SK-N-SH treated with all-trans-retinoic acid at 6 μM for 48 hours (cell line): ENCODE results near the gene EIF4H.

ENCODE experiments used
- ARNTL ChIP-seq: fragments of 450-650 bp; formaldehyde crosslinking; IDR thresholded peaks from 2 replicates; pipeline ENCODE4 v1.5.0; 2020; ENCODE audit warnings: low read depth, mild to moderate bottlenecking, moderate library complexity, borderline replicate concordance
- RARB ChIP-seq: fragments of 250-450 bp; sonication (Bioruptor Pico); IDR thresholded peaks from 2 replicates; pipeline ENCODE4 v1.8.0; 2021; ENCODE audit warnings: mild to moderate bottlenecking, moderate library complexity

GRCh38 chr7:74178632-74179031 is 4.5 kb downstream of the EIF4H start:
- TF ChIP-seq ARNTL (no peak), RARB (CRISPR knock-in tag) (no peak)
